Measurements from ENCODE around the gene PSMF1. TPM values are rescaled to one million over a fixed set of nuclear protein-coding genes. Genes with fewer than 3 reads are reported as not detected.

The PSMF1 gene
- total and polyA plus RNA-seq, 2 of the 4 experiments (the other 2 are of a cell fraction): 93.6 to 109 TPM

DNA sequence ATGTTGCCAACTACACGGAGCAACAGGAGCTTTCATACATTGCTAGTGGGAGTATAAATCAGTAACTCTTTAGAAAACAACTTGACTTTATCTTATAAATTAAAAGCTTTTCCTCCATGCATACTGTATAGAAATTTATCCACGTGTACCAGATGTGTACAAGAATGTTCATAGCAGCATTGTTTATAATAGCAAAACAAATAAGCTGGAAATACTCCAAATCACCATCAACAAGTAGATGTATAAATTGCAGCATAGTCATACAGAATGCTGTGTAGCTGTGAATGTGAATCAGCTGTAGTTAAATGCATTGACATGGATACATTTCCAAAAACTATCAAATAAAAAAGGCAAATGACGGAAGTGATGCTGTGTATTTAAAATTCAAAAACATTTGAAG is 6.0 kb downstream of the PSMF1 start:
- Histone ChIP-seq H3K36me3 (ENCODE audit: control insufficient read depth, insufficient read depth, low read length) (peaks cover 27% of the 10 kb centered on the region), H3K79me1 (ENCODE audit: low read depth in 1 of 2, low read length in 2 of 2) (peaks cover 43 to 66% of the 10 kb centered on the region in 2 experiments), H3K4ac (ENCODE audit: low read depth, low read length) (no peak overlapping the region), H4K5ac (ENCODE audit: low read depth, low read length) (no peak overlapping the region), H3K18ac (ENCODE audit: low read depth, low read length) (no peak overlapping the region), H4K20me1 (ENCODE audit: insufficient read depth, low read length) (peaks cover 32% of the 10 kb centered on the region; the same call in 1 of the 2 replicates), H3K27me3 (ENCODE audit: control insufficient read depth, insufficient read depth, low read length) (no peaks in the 10 kb centered on the region), H2BK5ac (ENCODE audit: low read depth, low read length, poor library complexity, severe bottlenecking) (no peak overlapping the region), H3K23ac (ENCODE audit: low read depth, low read length) (no peak overlapping the region), H4K91ac (ENCODE audit: insufficient read depth, low read depth, low read length) (no peak overlapping the region), H3K56ac (ENCODE audit: extremely low read depth, insufficient read depth, low read length) (no peak overlapping the region), H3K14ac (replicated peaks; ENCODE audit: low read depth, low read length) (no peak overlapping the region), H3K27ac (ENCODE audit: insufficient read depth, low read length) (no peak overlapping the region), H2BK120ac (ENCODE audit: low read depth, low read length) (no peak overlapping the region), H2AK9ac (replicated peaks; ENCODE audit: low read depth, low read length, poor library complexity) (no peak overlapping the region), H3K4me3 (ENCODE audit: insufficient read depth, low read depth, low read length) (no peak overlapping the region), H2BK15ac (ENCODE audit: low read depth, low read length) (no peak overlapping the region), H3K9me1 (ENCODE audit: insufficient read depth, low read length) (peaks cover 20% of the 10 kb centered on the region; the same call in 1 of the 2 replicates), H2BK20ac (ENCODE audit: low read depth, low read length) (no peak overlapping the region), H3K9ac (ENCODE audit: low read depth, low read length) (no peak overlapping the region), H3K4me2 (ENCODE audit: low read depth, low read length) (no peak overlapping the region), H2AFZ (replicated peaks; ENCODE audit: low read length, poor library complexity) (no peak overlapping the region), H3K9me3 (ENCODE audit: control insufficient read depth, insufficient read depth, low read length) (no peaks in the 10 kb centered on the region), H2AK5ac (ENCODE audit: low read depth, low read length) (no peak overlapping the region), H4K8ac (ENCODE audit: low read depth in 2 of 2, low read length in 2 of 2) (no peak overlapping the region), H3K4me1 (ENCODE audit: control insufficient read depth, insufficient read depth, low read length) (peaks cover 14% of the 10 kb centered on the region)
- no peak for ATAC-seq (ENCODE audit: low read depth)
- POLR2A ChIA-PET (ENCODE audit: unreplicated experiment): no interaction called here
- in situ Hi-C loops (cut with MboI; ENCODE audit: low sequenced_read_pairs): loop anchor here (10.0 kb wide), 1 partner anchor 320 kb away; no protein-coding TSS in a partner anchor
- no TSS peak for BruUV-seq (replicated peaks)
- no CpG with 5 or more reads among the region's 3 CpGs for WGBS, 2 experiments (ENCODE audit: extremely low coverage in 2 of 2, insufficient read length in 1 of 2)
- dilution Hi-C loops (cut with HindIII; ENCODE audit: low sequenced_read_pairs, unreplicated experiment): no loop called here
- TF ChIP-seq, protein P1, sequence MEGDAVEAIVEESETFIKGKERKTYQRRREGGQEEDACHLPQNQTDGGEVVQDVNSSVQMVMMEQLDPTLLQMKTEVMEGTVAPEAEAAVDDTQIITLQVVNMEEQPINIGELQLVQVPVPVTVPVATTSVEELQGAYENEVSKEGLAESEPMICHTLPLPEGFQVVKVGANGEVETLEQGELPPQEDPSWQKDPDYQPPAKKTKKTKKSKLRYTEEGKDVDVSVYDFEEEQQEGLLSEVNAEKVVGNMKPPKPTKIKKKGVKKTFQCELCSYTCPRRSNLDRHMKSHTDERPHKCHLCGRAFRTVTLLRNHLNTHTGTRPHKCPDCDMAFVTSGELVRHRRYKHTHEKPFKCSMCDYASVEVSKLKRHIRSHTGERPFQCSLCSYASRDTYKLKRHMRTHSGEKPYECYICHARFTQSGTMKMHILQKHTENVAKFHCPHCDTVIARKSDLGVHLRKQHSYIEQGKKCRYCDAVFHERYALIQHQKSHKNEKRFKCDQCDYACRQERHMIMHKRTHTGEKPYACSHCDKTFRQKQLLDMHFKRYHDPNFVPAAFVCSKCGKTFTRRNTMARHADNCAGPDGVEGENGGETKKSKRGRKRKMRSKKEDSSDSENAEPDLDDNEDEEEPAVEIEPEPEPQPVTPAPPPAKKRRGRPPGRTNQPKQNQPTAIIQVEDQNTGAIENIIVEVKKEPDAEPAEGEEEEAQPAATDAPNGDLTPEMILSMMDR (conservative IDR thresholded peaks at IDR 0.05; ENCODE audit: low read depth, low read length): no peak
- TF ChIP-seq RAD21 (IDR thresholded peaks at IDR 0.05; ENCODE audit: low read length): no peak
- no peak for TF ChIP-seq FOS (IDR thresholded peaks at IDR 0.05; ENCODE audit: low read depth, low read length)
- TF ChIP-seq, protein P2, sequence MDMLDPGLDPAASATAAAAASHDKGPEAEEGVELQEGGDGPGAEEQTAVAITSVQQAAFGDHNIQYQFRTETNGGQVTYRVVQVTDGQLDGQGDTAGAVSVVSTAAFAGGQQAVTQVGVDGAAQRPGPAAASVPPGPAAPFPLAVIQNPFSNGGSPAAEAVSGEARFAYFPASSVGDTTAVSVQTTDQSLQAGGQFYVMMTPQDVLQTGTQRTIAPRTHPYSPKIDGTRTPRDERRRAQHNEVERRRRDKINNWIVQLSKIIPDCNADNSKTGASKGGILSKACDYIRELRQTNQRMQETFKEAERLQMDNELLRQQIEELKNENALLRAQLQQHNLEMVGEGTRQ (IDR thresholded peaks at IDR 0.05; ENCODE audit: low read depth, low read length): no peak
- TF ChIP-seq RCOR1 (IDR thresholded peaks at IDR 0.05; ENCODE audit: insufficient replicate concordance, low read length): no peak
- no peak for TF ChIP-seq NFE2L2 (IDR thresholded peaks at IDR 0.05; ENCODE audit: low read depth, low read length)
- no peak for TF ChIP-seq POLR2A (IDR thresholded peaks at IDR 0.05; ENCODE audit: low read depth, low read length)
- TF ChIP-seq CHD1 (IDR thresholded peaks at IDR 0.05; ENCODE audit: low read depth, low read length): no peak
- intact Hi-C loops (cut with micrococcal nuclease): no loop called here
- CTCF ChIA-PET: interaction anchor here (0.9 kb wide), 1 partner anchor 16 kb away, joined by 3 read pairs; no protein-coding TSS in a partner anchor
- peak; percentile 9 for DNase-seq

Data from IMR-90 (cell line).